GM06990 (cell line): ENCODE measurements around the gene NUP50.

ENCODE experiments used
- DNase-seq: peaks from one replicate; pipeline ENCODE4 v3.0.0-alpha.2; 2011; ENCODE audit not compliant: insufficient read length; ENCODE audit errors: extremely low read depth
- H3K27me3 ChIP-seq: replicated peaks from 2 replicates; pipeline ENCODE4 v1.6.0; 2011; ENCODE audit warnings: low read length; ENCODE audit not compliant: control insufficient read depth, insufficient read depth
- H3K36me3 ChIP-seq: 2 replicates; pipeline ENCODE4 v1.5.1; 2011; ENCODE audit warnings: low read length; ENCODE audit not compliant: control insufficient read depth, insufficient read depth
- H3K4me3 ChIP-seq: replicated peaks from 2 replicates; pipeline ENCODE4 v1.5.1; 2011; ENCODE audit warnings: low read depth, mild to moderate bottlenecking, control low read depth, low read length
- CTCF ChIP-seq: IDR thresholded peaks from 2 replicates; pipeline ENCODE4 v1.5.1; 2011; ENCODE audit warnings: low read length, control low read depth, mild to moderate bottlenecking, inconsistent platforms; ENCODE audit not compliant: insufficient read depth, poor library complexity, severe bottlenecking

The NUP50 gene

GRCh38 chr22:45217806-45218205, 54.1 kb downstream of the NUP50 start:
- DNase-seq, result no peak
- no peak for TF ChIP-seq CTCF
- Histone ChIP-seq H3K27me3 (no peaks in the 10 kb centered on the region), H3K4me3 (no peak overlapping the region), H3K36me3 (no peaks in the 10 kb centered on the region)

DNA sequence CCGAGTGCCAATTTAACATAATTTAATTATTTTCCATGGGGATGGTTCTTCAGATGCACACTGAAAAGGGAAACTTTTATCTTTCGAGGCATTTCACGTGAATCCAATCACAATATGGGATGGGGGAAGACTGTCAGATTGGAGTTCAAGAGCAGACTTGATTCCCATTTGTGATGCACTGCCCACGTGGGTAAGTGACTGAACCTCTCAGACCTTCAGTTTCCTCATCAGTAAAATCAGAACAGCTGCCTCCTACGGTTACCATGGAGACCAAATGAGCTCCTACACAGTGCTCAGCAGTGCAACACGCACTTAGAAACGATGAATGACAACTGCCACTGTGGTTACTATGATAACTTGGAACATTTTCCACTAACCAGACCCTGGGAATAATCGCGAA, 55.3 kb downstream of the NUP50 start:
- Histone ChIP-seq H3K36me3 (no peaks in the 10 kb centered on the region), H3K27me3 (no peaks in the 10 kb centered on the region), H3K4me3 (no peak overlapping the region)
- DNase-seq, result no peak
- no peak for TF ChIP-seq CTCF

DNA sequence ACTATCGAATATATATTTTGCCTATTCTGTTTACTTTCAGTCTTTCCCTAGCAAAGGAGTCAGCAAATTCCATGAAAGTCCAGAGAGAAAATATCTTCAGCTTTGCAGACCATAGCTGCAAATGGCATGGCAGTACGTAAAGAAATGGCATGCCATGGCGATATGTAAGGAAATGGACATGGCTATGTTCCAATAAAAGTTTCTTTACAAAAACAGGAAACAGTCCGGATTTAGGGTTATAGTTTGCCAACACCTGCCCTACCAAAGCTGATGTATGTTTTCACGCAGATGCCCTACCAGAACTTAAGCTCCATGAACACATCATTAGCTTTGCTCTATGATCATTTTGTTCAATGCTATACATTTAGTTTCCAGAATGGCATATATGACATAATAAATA, 57.5 kb downstream of the NUP50 start:
- no peak for DNase-seq
- no peak for TF ChIP-seq CTCF
- Histone ChIP-seq H3K27me3 (no peaks in the 10 kb centered on the region), H3K36me3 (no peaks in the 10 kb centered on the region; the same call in 1 of the 2 replicates), H3K4me3 (no peak overlapping the region)

DNA sequence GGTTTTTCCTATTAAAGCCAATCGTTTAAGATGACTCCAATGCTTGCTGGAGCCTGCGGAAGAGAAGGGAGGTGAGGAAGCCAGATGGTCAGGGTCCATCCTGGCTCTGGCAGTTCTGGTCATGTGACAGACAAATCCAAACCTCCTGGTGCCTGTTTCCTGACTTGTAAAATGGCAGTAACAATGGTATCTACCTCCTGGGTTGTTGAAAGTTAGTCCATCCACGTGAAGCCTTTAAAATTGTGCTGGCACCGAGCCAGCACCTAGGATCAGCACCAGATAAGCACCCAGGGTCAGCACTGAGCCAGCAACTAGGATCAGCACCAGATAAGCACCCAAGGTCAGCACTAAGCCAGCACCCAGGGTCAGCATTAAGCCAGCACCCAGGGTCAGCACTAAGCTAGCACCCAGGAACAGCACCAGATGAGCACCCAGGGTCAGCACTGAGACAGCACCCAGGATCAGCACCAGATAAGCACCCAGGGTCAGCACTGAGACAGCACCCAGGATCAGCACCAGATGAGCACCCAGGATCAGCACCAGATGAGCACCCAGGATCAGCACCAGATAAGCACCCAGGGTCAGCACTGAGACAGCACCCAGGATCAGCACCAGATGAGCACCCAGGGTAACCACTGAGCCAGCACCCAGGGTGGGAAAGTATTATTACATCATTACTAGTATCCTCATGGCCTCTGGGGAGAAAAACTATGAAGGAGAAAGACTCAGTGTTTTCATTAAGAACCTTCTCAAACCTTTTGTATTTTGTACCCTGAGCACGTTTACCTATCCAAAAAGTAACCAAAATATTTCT, 59.8 kb downstream of the NUP50 start:
- DNase-seq, result no peak
- Histone ChIP-seq H3K36me3 (no peaks in the 10 kb centered on the region; the same call in 1 of the 2 replicates), H3K27me3 (no peaks in the 10 kb centered on the region), H3K4me3 (no peak overlapping the region)
- TF ChIP-seq CTCF, result no peak

- TF ChIP-seq CTCF, result no peak
- no peak for DNase-seq
- Histone ChIP-seq H3K4me3 (no peak overlapping the region), H3K36me3 (no peaks in the 10 kb centered on the region; the same call in 1 of the 2 replicates), H3K27me3 (no peaks in the 10 kb centered on the region)
Observed at GRCh38 chr22:45224331-45224730, 60.6 kb downstream of the NUP50 start.
